Astrocyte (in vitro differentiated cells and primary cell): ENCODE measurements around the gene DMRTA2. TPM values are rescaled to one million over a fixed set of nuclear protein-coding genes. Genes with fewer than 3 reads are reported as not detected.

Source experiments
- DNase-seq: peaks from one replicate; pipeline ENCODE4 v3.0.0-alpha.2; 2010; ENCODE audit warnings: low read depth
- FAIRE-seq: peaks from 2 replicates; lab custom pipeline; 2011; peaks lifted over from hg19 to GRCh38; lab: Jason Lieb, UNC
- H2AFZ ChIP-seq: 2 replicates; pipeline ENCODE4 v1.6.0; 2012; ENCODE audit warnings: low read depth, low read length, inconsistent platforms
- H3K27ac ChIP-seq: 2 replicates; pipeline ENCODE4 v1.5.1; 2011; ENCODE audit warnings: low read depth, low read length, inconsistent platforms
- H3K27me3 ChIP-seq: 2 replicates; pipeline ENCODE4 v1.6.0; 2011; ENCODE audit warnings: low read length, inconsistent platforms; ENCODE audit not compliant: insufficient read depth
- H3K36me3 ChIP-seq: 2 replicates; pipeline ENCODE4 v1.5.1; 2011; ENCODE audit warnings: low read length, inconsistent platforms; ENCODE audit not compliant: insufficient read depth
- H3K4me1 ChIP-seq: 2 replicates; pipeline ENCODE4 v1.5.1; 2011; ENCODE audit warnings: low read length, inconsistent platforms; ENCODE audit not compliant: insufficient read depth
- H3K4me2 ChIP-seq: 2 replicates; pipeline ENCODE4 v1.6.0; 2012; ENCODE audit warnings: low read length, inconsistent platforms
- H3K4me3 ChIP-seq: 2 replicates; pipeline ENCODE4 v1.5.1; 2011; ENCODE audit warnings: low read depth, mild to moderate bottlenecking, low read length, inconsistent platforms; ENCODE audit not compliant: insufficient read depth
- H3K79me2 ChIP-seq: 2 replicates; pipeline ENCODE4 v1.6.0; 2012; ENCODE audit warnings: mild to moderate bottlenecking, low read length, inconsistent platforms; ENCODE audit not compliant: insufficient read depth
- H3K9ac ChIP-seq: 2 replicates; pipeline ENCODE4 v1.6.0; 2012; ENCODE audit warnings: mild to moderate bottlenecking, low read length, inconsistent platforms
- H3K9me3 ChIP-seq: 2 replicates; pipeline ENCODE4 v1.5.1; 2012; ENCODE audit warnings: low read depth, mild to moderate bottlenecking, low read length, inconsistent platforms; ENCODE audit not compliant: insufficient read depth
- H4K20me1 ChIP-seq: 2 replicates; pipeline ENCODE4 v1.6.0; 2012; ENCODE audit warnings: low read length, inconsistent platforms; ENCODE audit not compliant: insufficient read depth
- H3K27ac Mint-ChIP-seq: one replicate; pipeline ENCODE4 v1.8.0; 2021; ENCODE audit warnings: mild to moderate bottlenecking, mixed read lengths; ENCODE audit not compliant: unreplicated experiment
- H3K27me3 Mint-ChIP-seq: one replicate; pipeline ENCODE4 v1.8.0; 2021; ENCODE audit warnings: low read depth, mixed read lengths; ENCODE audit not compliant: unreplicated experiment
- H3K36me3 Mint-ChIP-seq: one replicate; pipeline ENCODE4 v1.8.0; 2021; ENCODE audit warnings: low read depth, mixed read lengths; ENCODE audit not compliant: unreplicated experiment
- H3K4me1 Mint-ChIP-seq: one replicate; pipeline ENCODE4 v1.8.0; 2021; ENCODE audit warnings: low read depth, mixed read lengths; ENCODE audit not compliant: unreplicated experiment
- H3K4me3 Mint-ChIP-seq: one replicate; pipeline ENCODE4 v1.8.0; 2021; ENCODE audit warnings: mild to moderate bottlenecking, moderate library complexity, mixed read lengths; ENCODE audit not compliant: unreplicated experiment
- H3K9me3 Mint-ChIP-seq: one replicate; pipeline ENCODE4 v1.8.0; 2021; ENCODE audit warnings: mild to moderate bottlenecking, mixed read lengths; ENCODE audit not compliant: unreplicated experiment
- EZH2 ChIP-seq: IDR thresholded peaks from 2 replicates; pipeline ENCODE4 v1.6.1; 2012; ENCODE audit warnings: mild to moderate bottlenecking, low read length, inconsistent platforms; ENCODE audit not compliant: insufficient read depth
- total RNA-seq: library from RNA; stranded (reverse); gene quantifications from 2 replicates; pipeline ENCODE4 v1.2.1, GENCODE V29; 2021
- TF ChIP-seq, protein P1 (sequence below): IDR thresholded peaks from 2 replicates; pipeline ENCODE4 v1.5.1; 2011; ENCODE audit warnings: low read depth, mild to moderate bottlenecking, inconsistent platforms, low read length, moderate library complexity; ENCODE audit not compliant: insufficient read depth

The DMRTA2 gene
- total RNA-seq, 1 donor from 2014 or later = not detected

DNA sequence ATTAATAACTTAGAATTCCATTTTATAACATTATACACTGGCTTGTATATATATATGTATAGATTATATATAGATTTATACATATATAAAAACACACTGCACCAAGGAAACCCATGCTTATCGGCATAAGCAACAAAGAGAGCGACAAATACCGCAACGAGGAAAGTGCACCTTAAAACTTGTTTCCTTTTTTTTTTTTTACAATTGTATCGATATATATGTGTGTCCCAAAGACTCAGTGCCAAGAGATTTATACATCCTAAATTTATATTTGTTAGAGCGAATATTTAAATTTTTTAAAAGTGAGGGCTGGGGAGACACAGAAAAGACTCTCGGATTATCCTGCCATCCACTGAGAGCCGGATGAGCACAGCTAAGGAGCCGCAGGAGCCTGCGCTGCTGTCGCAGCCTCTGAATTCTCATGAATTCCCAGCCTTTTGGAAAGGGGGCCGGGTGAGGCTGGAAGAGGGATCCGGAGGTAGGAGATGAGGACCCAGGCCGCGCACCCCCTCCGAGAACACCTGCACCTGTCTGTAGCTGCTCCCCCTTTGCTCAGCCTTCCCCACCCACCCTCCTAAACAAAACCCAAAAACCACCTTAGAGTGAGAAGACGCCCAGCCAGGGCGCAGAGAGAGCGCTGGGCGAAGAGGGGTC, 5.2 kb downstream of the DMRTA2 start:
- Histone ChIP-seq H3K27ac (no peak overlapping the region), H3K27me3 (peaks cover 86% of the 10 kb centered on the region)
- H3K4me3 Mint-ChIP-seq = peak overlapping the region; percentile 40

DNA sequence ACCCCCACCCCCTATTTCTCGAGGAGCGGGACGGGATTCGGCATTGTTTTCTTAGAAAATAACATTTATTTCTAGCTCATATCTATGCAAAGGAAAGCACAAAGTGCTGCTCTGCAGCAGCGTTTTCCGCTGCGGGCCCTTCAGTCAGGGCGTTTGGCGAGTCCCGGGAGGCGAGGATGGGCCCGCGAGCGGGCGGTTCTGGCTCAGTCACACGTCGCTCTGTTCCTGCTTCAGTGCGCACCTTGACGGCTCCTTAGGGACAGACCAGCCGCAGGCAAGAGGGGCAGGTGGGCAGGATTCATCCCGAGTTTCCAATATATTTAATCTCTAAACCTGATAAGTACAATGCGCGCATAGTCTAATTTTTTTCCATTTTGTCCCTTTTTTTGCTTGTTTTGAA, 5.7 kb downstream of the DMRTA2 start:
- H3K4me2 ChIP-seq = peak overlapping the region; percentile 79
- H3K79me2 ChIP-seq = peaks cover 23% of the 10 kb centered on the region
- Mint-ChIP-seq H3K9me3 (peaks cover 29% of the 10 kb centered on the region), H3K4me3 (no peak overlapping the region), H3K4me1 (no peaks in the 10 kb centered on the region), H3K36me3 (peaks cover 4% of the 10 kb centered on the region), H3K27ac (no peak overlapping the region), H3K27me3 (peaks cover 80% of the 10 kb centered on the region)
- H2AFZ ChIP-seq = no peak overlapping the region
- no peak overlapping the region for H3K4me3 ChIP-seq
- H3K27me3 ChIP-seq = peaks cover 85% of the 10 kb centered on the region
- peaks cover 6% of the 10 kb centered on the region for H3K4me1 ChIP-seq
- H3K9ac ChIP-seq = no peak overlapping the region
- DNase-seq = no peak
- peaks cover 18% of the 10 kb centered on the region for H4K20me1 ChIP-seq
- no peak for TF ChIP-seq EZH2
- TF ChIP-seq, protein P1, sequence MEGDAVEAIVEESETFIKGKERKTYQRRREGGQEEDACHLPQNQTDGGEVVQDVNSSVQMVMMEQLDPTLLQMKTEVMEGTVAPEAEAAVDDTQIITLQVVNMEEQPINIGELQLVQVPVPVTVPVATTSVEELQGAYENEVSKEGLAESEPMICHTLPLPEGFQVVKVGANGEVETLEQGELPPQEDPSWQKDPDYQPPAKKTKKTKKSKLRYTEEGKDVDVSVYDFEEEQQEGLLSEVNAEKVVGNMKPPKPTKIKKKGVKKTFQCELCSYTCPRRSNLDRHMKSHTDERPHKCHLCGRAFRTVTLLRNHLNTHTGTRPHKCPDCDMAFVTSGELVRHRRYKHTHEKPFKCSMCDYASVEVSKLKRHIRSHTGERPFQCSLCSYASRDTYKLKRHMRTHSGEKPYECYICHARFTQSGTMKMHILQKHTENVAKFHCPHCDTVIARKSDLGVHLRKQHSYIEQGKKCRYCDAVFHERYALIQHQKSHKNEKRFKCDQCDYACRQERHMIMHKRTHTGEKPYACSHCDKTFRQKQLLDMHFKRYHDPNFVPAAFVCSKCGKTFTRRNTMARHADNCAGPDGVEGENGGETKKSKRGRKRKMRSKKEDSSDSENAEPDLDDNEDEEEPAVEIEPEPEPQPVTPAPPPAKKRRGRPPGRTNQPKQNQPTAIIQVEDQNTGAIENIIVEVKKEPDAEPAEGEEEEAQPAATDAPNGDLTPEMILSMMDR = no peak
- H3K36me3 ChIP-seq = no peaks in the 10 kb centered on the region
- FAIRE-seq = no peak
- no peak overlapping the region for H3K27ac ChIP-seq
- peaks cover 4% of the 10 kb centered on the region for H3K9me3 ChIP-seq

More for the DNA sequence above, 5.2 kb downstream of the DMRTA2 start:
- Mint-ChIP-seq H3K27me3 (peaks cover 81% of the 10 kb centered on the region), H3K9me3 (peaks cover 27% of the 10 kb centered on the region), H3K27ac (no peak overlapping the region), H3K4me1 (no peaks in the 10 kb centered on the region), H3K36me3 (peaks cover 4% of the 10 kb centered on the region)
- Histone ChIP-seq H3K36me3 (no peaks in the 10 kb centered on the region), H3K4me1 (peaks cover 6% of the 10 kb centered on the region), H3K79me2 (peaks cover 26% of the 10 kb centered on the region), H3K4me3 (peak overlapping the region; percentile 33), H2AFZ (no peak overlapping the region), H3K4me2 (peak overlapping the region; percentile 82), H4K20me1 (peaks cover 18% of the 10 kb centered on the region), H3K9me3 (peaks cover 4% of the 10 kb centered on the region), H3K9ac (no peak overlapping the region)
- FAIRE-seq (no peak), DNase-seq (no peak)
- TF ChIP-seq, protein P1 = no peak
- no peak for TF ChIP-seq EZH2
